H1 (cell line): ENCODE measurements around the gene GPC3. TPM values are rescaled to one million over a fixed set of nuclear protein-coding genes. Genes with fewer than 3 reads are reported as not detected.

Source experiments
- CTCF ChIA-PET: fragments of 300-600 bp; sonication (Branson Sonifier 250); formaldehyde crosslinking; loops from one replicate; lab custom pipeline; 2021; ENCODE audit not compliant: partially characterized antibody; lab: Charles Lee
- POLR2A ChIA-PET: fragments of 300-600 bp; sonication (Branson Sonifier 250); formaldehyde crosslinking; loops from one replicate; lab custom pipeline; 2021; ENCODE audit warnings: inconsistent platforms; ENCODE audit not compliant: partially characterized antibody; lab: Charles Lee
- DNase-seq, 2 experiments: peaks; one replicate each; pipeline versions ENCODE4 v3.0.0 to v3.0.0-alpha.2; 2010 to 2022; ENCODE audit warnings: low spot score in 2 of 2, low read depth in 1 of 2, mixed read lengths in 1 of 2
- FAIRE-seq: peaks from 2 replicates; lab custom pipeline; 2011; peaks lifted over from hg19 to GRCh38; lab: Jason Lieb, UNC
- H2AFZ ChIP-seq: 2 replicates; pipeline ENCODE4 v1.8.1; 2012; ENCODE audit warnings: low read length, inconsistent platforms
- H2AK5ac ChIP-seq: 2 replicates; pipeline ENCODE4 v1.6.1; 2013; ENCODE audit warnings: low read depth, low read length
- H2BK120ac ChIP-seq: replicated peaks from 2 replicates; pipeline ENCODE3; 2013; ENCODE audit warnings: low read depth, low read length, inconsistent platforms
- H2BK12ac ChIP-seq: 2 replicates; pipeline ENCODE4 v1.6.1; 2013; ENCODE audit warnings: low read depth, low read length
- H2BK15ac ChIP-seq: 2 replicates; pipeline ENCODE4 v1.6.1; 2013; ENCODE audit warnings: low read length
- H2BK20ac ChIP-seq: 2 replicates; pipeline ENCODE4 v1.6.1; 2013; ENCODE audit warnings: low read length
- H2BK5ac ChIP-seq: 2 replicates; pipeline ENCODE4 v1.6.1; 2013; ENCODE audit warnings: low read depth, low read length
- H3K14ac ChIP-seq: 2 replicates; pipeline ENCODE4 v1.6.1; 2013; ENCODE audit warnings: inconsistent platforms; ENCODE audit not compliant: insufficient read length
- H3K18ac ChIP-seq: 2 replicates; pipeline ENCODE4 v1.6.1; 2013; ENCODE audit warnings: low read length; ENCODE audit errors: extremely low read depth
- H3K23ac ChIP-seq: 2 replicates; pipeline ENCODE4 v1.6.1; 2013; ENCODE audit warnings: inconsistent platforms; ENCODE audit not compliant: insufficient read length
- H3K23me2 ChIP-seq: 2 replicates; pipeline ENCODE4 v1.6.1; 2013; ENCODE audit warnings: low read depth, low read length
- H3K27ac ChIP-seq: 2 replicates; pipeline ENCODE4 v1.6.1; 2011; ENCODE audit warnings: low read depth, low read length, inconsistent platforms
- H3K27me3 ChIP-seq, 4 experiments: replicated peaks in 1 of 4; 1 replicate in 1 of 4; 2 replicates in 3 of 4; pipeline versions ENCODE4 v1.6.1 to v1.8.1; 2011 to 2013; ENCODE audit warnings: low read length in 3 of 4, mild to moderate bottlenecking in 3 of 4, inconsistent platforms in 2 of 4, mixed read lengths in 2 of 4, moderate library complexity in 1 of 4; ENCODE audit not compliant: control insufficient read depth in 3 of 4, insufficient read depth in 3 of 4; ENCODE audit errors: extremely low read depth in 1 of 4
- H3K36me3 ChIP-seq, 4 experiments: 2 replicates each; pipeline versions ENCODE4 v1.6.1 to v1.8.1; 2011 to 2013; ENCODE audit warnings: mild to moderate bottlenecking in 4 of 4, low read length in 3 of 4, moderate library complexity in 2 of 4, control low read depth in 1 of 4, inconsistent platforms in 1 of 4; ENCODE audit not compliant: insufficient read depth in 4 of 4, control insufficient read depth in 2 of 4
- H3K4ac ChIP-seq: replicated peaks from 2 replicates; pipeline ENCODE3; 2013; ENCODE audit warnings: low read length, low read depth, mixed read lengths, inconsistent platforms; ENCODE audit not compliant: insufficient read length
- H3K4me1 ChIP-seq, 4 experiments: replicated peaks in 1 of 4; 1 replicate in 1 of 4; 2 replicates in 3 of 4; pipeline versions ENCODE4 v1.6.1 to v1.8.1; 2011 to 2013; ENCODE audit warnings: low read length in 3 of 4, inconsistent platforms in 2 of 4, mixed read lengths in 1 of 4; ENCODE audit not compliant: insufficient read depth in 4 of 4, control insufficient read depth in 3 of 4
- H3K4me2 ChIP-seq, 2 experiments: 2 replicates each; pipeline versions ENCODE4 v1.6.1 to v1.8.1; 2011 to 2013; ENCODE audit warnings: low read depth in 2 of 2, low read length in 2 of 2, control low read depth in 1 of 2, inconsistent platforms in 1 of 2, mild to moderate bottlenecking in 1 of 2; ENCODE audit not compliant: insufficient read depth in 1 of 2
- H3K4me3 ChIP-seq, 4 experiments: fragments of 200-600, 300-600 bp in 1 of 4; sonication (generic), shearing (Covaris generic), sonication (Bioruptor Twin) in 1 of 4; 2 replicates each; pipeline versions ENCODE4 v1.5.1 to v1.8.1; 2011 to 2016; ENCODE audit warnings: low read length in 4 of 4, low read depth in 3 of 4, control low read depth in 2 of 4, inconsistent platforms in 2 of 4, mild to moderate bottlenecking in 2 of 4, mixed read lengths in 1 of 4, moderate library complexity in 1 of 4; ENCODE audit not compliant: insufficient read depth in 2 of 4; ENCODE audit errors: extremely low read depth in 1 of 4
- H3K56ac ChIP-seq: replicated peaks from 2 replicates; pipeline ENCODE3; 2013; ENCODE audit warnings: low read depth, mild to moderate bottlenecking, mixed read lengths, low read length, inconsistent platforms; ENCODE audit not compliant: insufficient read length
- H3K79me1 ChIP-seq: 2 replicates; pipeline ENCODE4 v1.6.1; 2013; ENCODE audit warnings: low read depth, low read length, control low read depth
- H3K79me2 ChIP-seq, 2 experiments: 2 replicates each; pipeline versions ENCODE4 v1.6.1 to v1.8.1; 2012 to 2013; ENCODE audit warnings: low read length in 2 of 2, mild to moderate bottlenecking in 2 of 2, inconsistent platforms in 1 of 2; ENCODE audit not compliant: insufficient read depth in 2 of 2, control insufficient read depth in 1 of 2
- H3K9ac ChIP-seq, 4 experiments: replicated peaks in 1 of 4; 1 replicate in 1 of 4; 2 replicates in 3 of 4; pipeline versions ENCODE4 v1.6.1 to v1.8.1; 2011 to 2013; ENCODE audit warnings: low read depth in 3 of 4, low read length in 3 of 4, control low read depth in 2 of 4, mild to moderate bottlenecking in 2 of 4, moderate library complexity in 2 of 4, inconsistent platforms in 1 of 4; ENCODE audit errors: extremely low read depth in 1 of 4
- H3K9me3 ChIP-seq, 2 experiments: 2 replicates each; pipeline versions ENCODE4 v1.6.1 to v1.8.1; 2012 to 2013; ENCODE audit warnings: mild to moderate bottlenecking in 2 of 2, moderate library complexity in 2 of 2, control low read depth in 1 of 2, inconsistent platforms in 1 of 2, low read depth in 1 of 2, low read length in 1 of 2, mixed read lengths in 1 of 2; ENCODE audit not compliant: insufficient read depth in 2 of 2
- H4K20me1 ChIP-seq, 2 experiments: replicated peaks in 1 of 2; 2 replicates each; pipeline versions ENCODE3 to v1.8.1; 2011 to 2013; ENCODE audit warnings: inconsistent platforms in 2 of 2, low read length in 2 of 2, mild to moderate bottlenecking in 1 of 2; ENCODE audit not compliant: insufficient read depth in 2 of 2, control insufficient read depth in 1 of 2
- H4K5ac ChIP-seq: 2 replicates; pipeline ENCODE4 v1.6.1; 2013; ENCODE audit warnings: low read length, low read depth, mixed read lengths, inconsistent platforms; ENCODE audit not compliant: insufficient read length
- H4K8ac ChIP-seq: 2 replicates; pipeline ENCODE4 v1.8.0; 2013; ENCODE audit warnings: mild to moderate bottlenecking, moderate library complexity, low read length, inconsistent platforms; ENCODE audit not compliant: insufficient read depth; ENCODE audit errors: extremely low read depth
- H4K91ac ChIP-seq: replicated peaks from 2 replicates; pipeline ENCODE3; 2013; ENCODE audit warnings: low read length, mixed read lengths, inconsistent platforms; ENCODE audit not compliant: insufficient read length
- ATF2 ChIP-seq: IDR thresholded peaks from 2 replicates; pipeline ENCODE4 v1.6.1; 2012; ENCODE audit warnings: low read length, inconsistent platforms
- BRCA1 ChIP-seq: IDR thresholded peaks from 2 replicates; pipeline ENCODE4 v1.6.1; 2012; ENCODE audit warnings: low read depth, low read length, improper control_type of control experiment
- CHD2 ChIP-seq: IDR thresholded peaks from 2 replicates; pipeline ENCODE4 v1.6.1; 2012; ENCODE audit warnings: low read length, improper control_type of control experiment
- GTF2F1 ChIP-seq: IDR thresholded peaks from 2 replicates; pipeline ENCODE4 v1.6.1; 2012; ENCODE audit warnings: low read depth, low read length, improper control_type of control experiment, borderline replicate concordance
- JUN ChIP-seq: IDR thresholded peaks from 2 replicates; pipeline ENCODE4 v1.6.1; 2011; ENCODE audit warnings: low read depth, mild to moderate bottlenecking, improper control_type of control experiment, low read length
- KDM4A ChIP-seq: IDR thresholded peaks from one replicate; pipeline ENCODE4 v1.7.1; 2012; ENCODE audit warnings: low read depth, mild to moderate bottlenecking, moderate library complexity, low read length, inconsistent platforms; ENCODE audit not compliant: severe bottlenecking
- PHF8 ChIP-seq: fragments of 200-600 bp; sonication (generic); conservative IDR thresholded peaks from 2 replicates; pipeline ENCODE4 v1.7.1; 2012; ENCODE audit warnings: low read depth, mild to moderate bottlenecking, inconsistent platforms, low read length, moderate library complexity
- POU5F1 ChIP-seq: IDR thresholded peaks from 2 replicates; pipeline ENCODE4 v1.6.1; 2011; ENCODE audit warnings: low read depth, mild to moderate bottlenecking, low read length, moderate library complexity
- SIN3A ChIP-seq, 2 experiments: IDR thresholded peaks in 1 of 2; conservative IDR thresholded peaks in 1 of 2; 2 replicates each; pipeline ENCODE4 v1.6.1; 2011 to 2012; ENCODE audit warnings: low read length in 2 of 2, improper control_type of control experiment in 1 of 2, low read depth in 1 of 2, mild to moderate bottlenecking in 1 of 2
- SP1 ChIP-seq: IDR thresholded peaks from 2 replicates; pipeline ENCODE4 v1.6.1; 2011; ENCODE audit warnings: low read depth, low read length
- SP4 ChIP-seq: IDR thresholded peaks from 2 replicates; pipeline ENCODE4 v1.6.1; 2012; ENCODE audit warnings: low read length, inconsistent platforms
- TBP ChIP-seq: IDR thresholded peaks from 2 replicates; pipeline ENCODE4 v1.6.1; 2011; ENCODE audit warnings: low read depth, low read length, improper control_type of control experiment
- WGBS, 2 experiments: shearing (Covaris generic) in 1 of 2; methylation state at CpG; one replicate each; pipeline versions ENCODE4 v1.1.6 to v1.1.7; 2013 to 2015; ENCODE audit warnings: low lambda C conversion rate in 2 of 2, mixed read lengths in 2 of 2, inconsistent platforms in 1 of 2, low coverage in 1 of 2, missing lambda C conversion rate in 1 of 2; ENCODE audit not compliant: insufficient replicate concordance in 2 of 2, insufficient coverage in 1 of 2, insufficient read length in 1 of 2; ENCODE audit errors: extremely low coverage in 1 of 2, missing lambda C conversion rate in 1 of 2; 5-methylcytosine and 5-hydroxymethylcytosine counted together
- polyA plus RNA-seq, 7 experiments: library from polyadenylated mRNA; depleted of rRNA in 3 of 7; stranded (reverse) in 5 of 7; unstranded in 2 of 7; fragments of >200 nt in 5 of 7; fragments of 200-250 nt in 2 of 7; gene quantifications; 1 replicate in 5 of 7; 2 replicates in 1 of 7; 4 replicates in 1 of 7; pipeline versions ENCODE4 v1.2.1 to v1.2.3, GENCODE V29; 2011 to 2013; ENCODE audit warnings: missing spikeins in 2 of 7, mixed read lengths in 2 of 7
- total RNA-seq: library from RNA; stranded (reverse); fragmentation: NEBNext Ultra II Directional; extraction: Animal tissue kit (Norgen Biotek cat#: 25700); gene quantifications from 2 replicates; pipeline ENCODE4 v1.2.1, GENCODE V29; 2021
- TF ChIP-seq, protein P1 (sequence below): IDR thresholded peaks from 2 replicates; pipeline ENCODE4 v1.6.1; 2011; ENCODE audit warnings: low read depth, mild to moderate bottlenecking, low read length; ENCODE audit not compliant: insufficient read depth

Gene GPC3
- total and polyA plus RNA-seq, 2 of the 8 experiments (the other 6 are each of a cell fraction or from before 2014, with no cell fraction given): 64.8 to 71.9 TPM

- H2BK12ac ChIP-seq: no peak overlapping the region
- no peak for DNase-seq
- no peaks in the 10 kb centered on the region for H3K79me2 ChIP-seq
- no peak overlapping the region for H3K23ac ChIP-seq
- no peaks in the 10 kb centered on the region for H3K4me1 ChIP-seq
- 83% methylated on average over 1 of the region's 1 CpG; no CpG with 5 or more reads in 1 of the 2 experiments for WGBS, 2 experiments
- no peak overlapping the region for H3K27ac ChIP-seq
- no peaks in the 10 kb centered on the region for H3K27me3 ChIP-seq
- no peak overlapping the region for H4K91ac ChIP-seq
- no peak overlapping the region for H3K9ac ChIP-seq
- no peak overlapping the region for H3K14ac ChIP-seq
- H3K36me3 ChIP-seq: no peaks in the 10 kb centered on the region
- no peak overlapping the region for H3K18ac ChIP-seq
- no peaks in the 10 kb centered on the region for H3K9me3 ChIP-seq
- no peak overlapping the region for H4K5ac ChIP-seq
- no peak overlapping the region for H2AK5ac ChIP-seq
- H3K4me2 ChIP-seq: no peak overlapping the region
- H2BK20ac ChIP-seq: no peak overlapping the region
- peak; percentile 48 for FAIRE-seq
- no peak overlapping the region for H2BK15ac ChIP-seq
- H3K4me3 ChIP-seq: no peak overlapping the region
- no peaks in the 10 kb centered on the region for H4K20me1 ChIP-seq
- H4K8ac ChIP-seq: no peak overlapping the region
- no peaks in the 10 kb centered on the region for H3K79me1 ChIP-seq
- ChIA-PET POLR2A (no interaction called here), CTCF (interaction anchor here (1.4 kb wide), 1 partner anchor 18 kb away, joined by 3 read pairs; no protein-coding TSS in a partner anchor)
- H3K56ac ChIP-seq: no peak overlapping the region
- no peak overlapping the region for H3K4ac ChIP-seq
- no peak overlapping the region for H2AFZ ChIP-seq
- H3K23me2 ChIP-seq: no peaks in the 10 kb centered on the region
- no peak overlapping the region for H2BK120ac ChIP-seq
- H2BK5ac ChIP-seq: no peak overlapping the region
- TF ChIP-seq SIN3A (conservative IDR thresholded peaks at IDR 0.05 in 1 of 2, IDR thresholded peaks at IDR 0.05 in 1 of 2; ENCODE audit: low read depth in 1 of 2, low read length in 2 of 2): no peak
- TF ChIP-seq CHD2: no peak
- TF ChIP-seq SP4: no peak
- TF ChIP-seq TBP: no peak
- TF ChIP-seq, protein P1, sequence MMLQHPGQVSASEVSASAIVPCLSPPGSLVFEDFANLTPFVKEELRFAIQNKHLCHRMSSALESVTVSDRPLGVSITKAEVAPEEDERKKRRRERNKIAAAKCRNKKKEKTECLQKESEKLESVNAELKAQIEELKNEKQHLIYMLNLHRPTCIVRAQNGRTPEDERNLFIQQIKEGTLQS: no peak
- no peak for TF ChIP-seq ATF2
- no peak for TF ChIP-seq JUN
- no peak for TF ChIP-seq KDM4A
- TF ChIP-seq SP1: no peak
- TF ChIP-seq BRCA1: no peak
- TF ChIP-seq PHF8: no peak
- TF ChIP-seq GTF2F1: no peak
- TF ChIP-seq POU5F1: no peak
Observed at GRCh38 chrX:134007716-134008115, 22.3 kb upstream of the GPC3 start.
